A549 treated with AZD9567 at 1 μM for 4 hours (cell line): ENCODE data around the gene LIPC. TPM values are rescaled to one million over a fixed set of nuclear protein-coding genes. Genes with fewer than 3 reads are reported as not detected.

Experiments
- total RNA-seq: library from RNA; stranded (reverse); fragments of 200-300 nt; extraction: Qiagen RNA extraction; gene quantifications from 5 replicates; pipeline ENCODE4 v1.2.3, GENCODE V29; 2022; ENCODE audit not compliant: insufficient read depth

LIPC gene
- 0.07 to 0.15 TPM (median 0.11 TPM) in 3 of 5 replicates, not detected in the others for total RNA-seq

GRCh38 chr15:58431221-58432149 lies at the start of gene LIPC:
LIPC (plus strand) TSS chr15:58431991; CDS start chr15:58432033, 42 bp downstream.

